ENCODE results near the gene RARB.

Gene RARB

GRCh38 chr3:25473246-25473645, 45.2 kb downstream of the RARB start:
- no peak for DNase-seq

- no peak for DNase-seq
Observed at GRCh38 chr3:25474052-25474451, 46.0 kb downstream of the RARB start.

DNA sequence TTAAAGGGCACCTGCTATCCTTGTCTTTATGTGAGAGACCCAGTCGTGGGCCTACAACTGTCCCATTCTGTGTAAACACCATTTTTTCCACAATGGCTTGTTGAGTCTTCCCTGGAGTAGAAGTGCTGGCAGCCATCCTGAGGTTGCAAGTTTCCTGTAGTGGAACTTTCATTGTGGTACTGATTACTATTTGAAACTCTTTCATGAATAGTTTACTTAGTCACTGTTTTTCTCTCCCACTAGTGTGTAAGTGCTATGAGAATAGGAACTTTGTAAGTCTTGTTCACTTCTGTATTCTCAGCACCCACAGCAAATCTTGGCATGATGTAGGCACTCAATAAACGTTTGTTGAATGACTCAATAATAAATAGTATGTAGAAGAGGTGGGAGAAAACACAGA, 48.6 kb downstream of the RARB start:
- no peak for DNase-seq

DNA sequence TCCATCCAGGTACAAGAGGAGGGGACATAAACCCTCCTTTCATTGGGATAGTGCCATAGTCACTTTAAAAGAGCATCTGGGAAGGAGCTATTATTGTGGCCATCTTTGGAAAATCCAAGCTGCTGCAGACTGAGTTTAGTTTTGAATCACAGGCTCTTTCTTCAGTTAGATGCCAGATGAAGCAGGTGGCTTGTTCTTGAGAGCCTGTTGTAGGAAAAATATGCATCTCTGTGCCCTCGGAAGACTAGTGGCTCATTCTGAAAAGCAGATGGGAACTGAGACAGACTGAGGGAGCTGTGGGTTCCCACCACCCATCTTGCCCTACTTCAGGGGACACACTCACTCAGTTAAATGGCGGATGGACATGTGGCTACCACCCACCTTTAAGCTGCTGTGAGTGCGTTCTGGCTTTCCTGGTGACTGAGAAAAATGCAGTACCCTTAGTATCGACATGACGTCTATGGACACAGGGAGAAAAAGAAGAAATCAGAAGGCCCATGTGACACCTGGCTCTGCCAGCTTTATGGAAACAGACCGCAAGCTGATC, 50.2 kb downstream of the RARB start:
- DNase-seq: no peak

GRCh38 chr3:25478964-25479726, 51.1 kb downstream of the RARB start:
- no peak for DNase-seq

DNA sequence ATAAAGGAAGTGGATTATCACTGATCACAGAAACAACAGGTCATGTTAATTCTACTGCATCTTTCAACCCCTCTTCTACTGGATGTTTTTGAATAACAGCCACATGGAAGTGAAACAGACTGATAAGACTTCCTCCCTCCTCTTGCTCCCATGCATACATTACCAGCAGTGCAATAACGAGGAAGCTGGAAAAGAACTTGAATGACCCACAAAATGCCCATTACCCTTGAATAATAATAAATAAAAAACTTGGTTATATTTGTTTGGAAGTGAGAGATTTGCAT, 51.6 kb downstream of the RARB start:
- DNase-seq: no peak

GRCh38 chr3:25480811-25481210, 52.7 kb downstream of the RARB start:
- DNase-seq: no peak

DNA sequence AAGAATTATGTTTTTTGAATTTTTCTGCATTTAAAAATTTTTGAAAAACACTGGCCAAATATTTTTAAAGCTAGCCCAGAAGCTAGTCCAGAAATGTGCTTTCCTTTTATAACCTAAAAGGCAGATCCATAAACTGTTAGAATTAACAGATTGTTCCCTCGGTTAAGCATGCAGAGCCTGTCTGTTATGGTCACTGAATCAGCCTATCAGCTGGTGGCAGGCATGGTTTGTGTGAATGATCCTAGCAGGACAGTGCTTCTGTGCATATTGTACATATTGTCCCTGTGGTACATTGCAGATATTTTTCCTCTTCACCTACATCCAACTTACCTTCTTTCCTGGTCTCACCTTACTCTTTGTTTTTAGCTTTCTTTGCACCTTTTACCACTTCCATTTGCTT, 53.3 kb downstream of the RARB start:
- no peak for DNase-seq

DNA sequence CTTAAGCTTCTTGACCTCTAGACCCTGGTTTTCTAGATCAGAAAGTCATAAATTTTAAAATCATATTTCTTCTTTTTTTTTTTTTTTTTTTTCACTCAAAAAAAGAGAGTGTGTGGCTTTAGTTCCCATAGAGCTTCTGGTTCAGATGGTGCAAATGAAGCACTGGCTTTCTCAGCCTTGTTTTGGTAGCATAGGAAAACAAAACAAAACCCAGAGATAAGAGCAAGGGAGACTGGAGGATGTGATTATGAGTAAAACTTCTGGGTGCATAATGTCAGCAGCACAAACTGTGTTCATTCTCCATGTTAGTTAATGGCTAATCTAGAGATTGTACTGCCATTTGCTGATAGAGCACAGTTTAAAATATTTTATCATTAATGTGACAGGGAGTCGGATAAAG, 55.4 kb downstream of the RARB start:
- no peak for DNase-seq

- no peak for DNase-seq
Observed at GRCh38 chr3:25485673-25486072, 57.6 kb downstream of the RARB start.

DNA sequence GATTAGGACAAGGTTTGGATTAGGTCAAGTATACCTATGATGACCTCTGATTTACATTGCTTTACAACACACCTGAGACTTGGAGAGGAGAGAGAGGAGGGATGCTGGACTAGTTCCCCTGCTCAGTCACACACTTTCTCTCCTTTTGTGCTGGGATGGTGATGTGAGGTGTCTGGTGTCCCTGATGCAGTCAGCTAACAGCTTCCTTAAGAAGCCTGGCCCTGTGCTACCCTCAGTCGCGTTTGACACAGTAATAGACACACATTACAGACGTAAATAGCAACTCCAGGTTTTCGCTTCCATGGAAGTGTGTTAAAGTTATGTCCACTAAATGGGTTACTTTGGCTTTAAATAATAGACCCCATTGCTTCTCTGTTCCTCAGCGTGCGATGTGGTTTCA, 58.9 kb downstream of the RARB start:
- DNase-seq: no peak

DNA sequence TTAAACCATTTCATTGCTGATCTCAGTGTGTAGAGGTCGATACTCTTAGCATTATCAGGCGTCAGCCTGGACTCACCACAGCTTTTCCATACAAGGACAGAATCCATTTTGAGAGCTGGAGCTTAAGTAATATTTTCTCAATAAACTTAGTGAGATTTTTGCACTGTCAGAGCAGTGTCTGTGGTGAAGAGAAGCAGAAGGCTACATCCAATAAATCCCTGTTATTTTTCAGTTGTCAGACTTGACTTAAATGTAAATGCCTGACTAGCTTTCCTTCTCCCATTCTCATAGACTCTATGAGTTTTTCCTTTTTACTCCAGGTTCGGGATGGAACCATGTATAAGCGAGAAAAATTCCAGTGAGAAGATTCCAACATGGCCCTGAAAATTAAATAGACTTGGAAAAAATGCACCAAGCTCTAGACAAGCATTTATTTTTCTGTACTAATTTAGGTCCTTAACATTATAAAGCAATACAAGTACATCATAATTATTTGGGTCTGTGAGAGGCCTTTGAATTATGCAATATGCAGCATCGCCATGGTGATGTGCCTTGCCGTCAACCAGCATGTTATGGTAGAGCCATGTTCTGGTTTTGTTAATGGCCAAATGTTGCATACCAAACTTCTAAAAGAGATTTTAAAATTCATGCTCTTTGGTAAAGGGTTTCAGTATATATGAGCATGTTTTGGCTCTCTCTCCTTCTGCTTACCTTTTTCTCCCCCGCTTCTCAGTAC, 62.0 kb downstream of the RARB start:
- no peak for DNase-seq

GRCh38 chr3:25493246-25493645, 65.2 kb downstream of the RARB start:
- no peak for DNase-seq

DNA sequence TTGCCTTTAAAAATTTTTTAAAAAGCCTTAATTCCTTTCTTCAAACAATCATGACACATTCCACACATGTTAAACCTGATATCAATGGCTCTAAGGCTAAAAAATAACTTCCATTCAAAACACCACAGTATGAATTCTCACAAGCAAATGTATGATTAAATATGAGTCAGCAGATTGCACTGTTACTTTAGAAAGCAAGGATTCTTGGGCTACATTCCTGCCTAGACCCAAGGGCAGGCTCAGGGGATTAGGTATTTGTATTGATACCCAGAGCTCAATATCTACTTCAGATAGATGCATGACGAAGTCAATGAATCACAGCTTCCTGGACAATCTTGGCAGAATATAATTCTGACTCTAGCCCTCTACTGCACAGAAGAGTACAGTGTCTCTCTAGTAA, 65.7 kb downstream of the RARB start:
- no peak for DNase-seq

- DNase-seq: no peak
Observed at GRCh38 chr3:25495304-25495703, 67.2 kb downstream of the RARB start.

- DNase-seq: no peak
Observed at GRCh38 chr3:25495726-25496253, 67.7 kb downstream of the RARB start.

DNA sequence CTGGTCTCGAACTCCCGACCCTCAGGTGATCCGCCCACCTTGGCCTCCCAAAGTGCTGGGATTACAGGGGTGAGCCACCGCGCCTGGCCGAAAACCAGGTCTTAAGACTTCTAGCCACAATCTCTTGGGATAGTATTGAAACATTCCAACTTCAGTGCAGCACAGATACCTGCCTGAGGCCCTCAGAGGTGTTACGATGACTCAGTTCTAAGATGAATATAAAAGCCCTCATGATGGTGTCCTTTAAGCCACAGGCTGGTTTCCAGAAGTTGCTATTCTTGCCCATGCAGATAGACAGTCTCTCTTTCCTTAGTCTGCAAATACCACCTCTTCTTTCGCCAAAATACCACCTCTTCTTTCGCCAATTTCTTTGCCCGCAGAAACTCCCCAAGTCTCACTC, 69.0 kb downstream of the RARB start:
- DNase-seq: no peak

DNA sequence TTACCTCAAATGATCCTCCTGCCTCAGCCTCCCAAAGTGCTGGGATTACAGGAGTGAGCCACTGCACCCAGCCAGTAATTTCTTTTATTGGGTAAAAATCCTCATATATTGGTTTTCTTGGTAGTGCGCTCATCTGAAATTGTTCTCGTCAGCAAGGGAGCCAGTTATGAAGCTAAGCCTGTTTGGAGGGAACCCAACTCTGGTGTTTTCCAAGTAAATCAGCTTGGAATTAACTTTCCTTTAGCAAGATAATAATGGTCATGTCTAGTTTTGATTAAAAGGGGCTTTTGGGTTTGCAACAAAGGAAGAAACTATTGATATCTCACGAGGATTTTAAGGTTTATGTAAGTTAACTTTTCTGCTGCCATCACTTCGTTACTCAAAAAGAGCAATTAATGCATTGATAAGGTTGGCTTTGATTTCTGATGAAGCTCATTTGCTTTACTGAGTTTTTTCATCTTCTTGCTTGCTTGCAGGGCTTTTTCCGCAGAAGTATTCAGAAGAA, 72.7 kb downstream of the RARB start:
- DNase-seq: no peak

GRCh38 chr3:25502233-25502632, 74.2 kb downstream of the RARB start:
- DNase-seq: no peak

GRCh38 chr3:25503898-25504301, 75.8 kb downstream of the RARB start:
- no peak for DNase-seq

DNA sequence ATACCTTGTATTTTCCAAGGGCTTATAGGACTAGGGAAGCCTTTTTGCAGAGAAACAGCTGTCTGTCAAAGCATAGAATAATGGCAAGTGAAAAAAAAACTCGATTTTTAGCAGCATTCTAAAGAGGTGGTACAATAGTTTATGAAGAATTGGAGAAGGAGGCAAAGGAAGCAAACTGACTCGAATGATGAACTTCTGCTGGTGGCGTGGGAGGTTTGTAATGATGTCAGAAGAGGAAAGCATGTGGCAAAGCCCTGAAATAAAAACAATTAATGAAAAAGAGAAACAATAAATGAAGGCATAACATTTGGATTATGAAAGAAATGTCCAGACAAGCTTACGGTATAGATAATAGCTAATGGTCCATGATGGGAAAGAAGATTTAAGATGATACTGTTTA, 77.5 kb downstream of the RARB start:
- DNase-seq: no peak

GRCh38 chr3:25507811-25508210, 79.7 kb downstream of the RARB start:
- no peak for DNase-seq

- DNase-seq: no peak
Observed at GRCh38 chr3:25508433-25508832, 80.4 kb downstream of the RARB start.

- no peak for DNase-seq
Observed at GRCh38 chr3:25508901-25509300, 80.8 kb downstream of the RARB start.

Data from T-helper 1 cell (primary cell).